Naive thymus-derived CD4-positive, alpha-beta T cell (primary cell): ENCODE measurements around the gene MTOR. TPM values are rescaled to one million over a fixed set of nuclear protein-coding genes. Genes with fewer than 3 reads are reported as not detected.
A peak's percentile ranks its signal among the peaks of the same experiment; 100 is the strongest.
"Not testable (repeated sequence)": the region's sequence is repeated elsewhere in the genome, so short reads cannot be mapped to it uniquely, and the experiment has no call there.

Experiments used
- ATAC-seq: fragments of 150-1000 bp; cut with Tn5 transposase; 2 replicates; pipeline ENCODE4 v1.10.0; 2021; ENCODE audit warnings: mild to moderate bottlenecking, moderate library complexity
- CTCF ChIA-PET: fragments of 350-600 bp; sonication (Branson Sonifier 250); formaldehyde crosslinking; loops from one replicate; lab custom pipeline; 2021; ENCODE audit warnings: antibody characterized with exemption; lab: Charles Lee
- POLR2A ChIA-PET: fragments of 350-600 bp; sonication (Branson Sonifier 250); formaldehyde crosslinking; loops from one replicate; lab custom pipeline; 2021; ENCODE audit warnings: antibody characterized with exemption, inconsistent platforms; lab: Charles Lee
- DNase-seq, 9 donors: peaks; one replicate each; pipeline versions ENCODE4 v3.0.0 to v3.0.0-alpha.2; 2020 to 2022; ENCODE audit warnings: mixed read lengths in 1 of 9
- H3K27ac ChIP-seq: one replicate; pipeline ENCODE4 v1.7.0; 2013; ENCODE audit warnings: mild to moderate bottlenecking, low read depth, low read length, moderate library complexity
- H3K27me3 ChIP-seq, 2 donors: one replicate each; pipeline ENCODE4 v1.7.0; 2013; ENCODE audit warnings: low read length in 2 of 2, mild to moderate bottlenecking in 2 of 2, moderate library complexity in 2 of 2; ENCODE audit not compliant: control insufficient read depth in 2 of 2, insufficient read depth in 2 of 2
- H3K36me3 ChIP-seq, 3 experiments: 1 replicate in 2 of 3; 2 replicates in 1 of 3; pipeline ENCODE4 v1.7.0; 2013; ENCODE audit warnings: low read length in 3 of 3, mild to moderate bottlenecking in 3 of 3, moderate library complexity in 1 of 3; ENCODE audit not compliant: insufficient read depth in 3 of 3, control insufficient read depth in 2 of 3
- H3K4me1 ChIP-seq, 2 donors: one replicate each; pipeline ENCODE4 v1.7.0; 2013; ENCODE audit warnings: low read length in 2 of 2, mild to moderate bottlenecking in 2 of 2, moderate library complexity in 1 of 2; ENCODE audit not compliant: control insufficient read depth in 2 of 2, insufficient read depth in 2 of 2
- H3K4me3 ChIP-seq: 2 replicates; pipeline ENCODE4 v1.7.0; 2013; ENCODE audit warnings: mild to moderate bottlenecking, low read length
- H3K9me3 ChIP-seq, 3 experiments: 1 replicate in 2 of 3; 2 replicates in 1 of 3; pipeline ENCODE4 v1.7.0; 2013; ENCODE audit warnings: low read length in 3 of 3; ENCODE audit not compliant: control insufficient read depth in 2 of 3
- H3K27ac Mint-ChIP-seq, 9 donors: one replicate each; pipeline ENCODE4 v1.8.0; 2020 to 2022; ENCODE audit warnings: mixed read lengths in 9 of 9, mild to moderate bottlenecking in 8 of 9, moderate library complexity in 5 of 9, inconsistent platforms in 2 of 9
- H3K27me3 Mint-ChIP-seq, 5 donors: one replicate each; pipeline ENCODE4 v1.8.0; 2021 to 2022; ENCODE audit warnings: mixed read lengths in 5 of 5, mild to moderate bottlenecking in 1 of 5
- H3K36me3 Mint-ChIP-seq, 5 donors: one replicate each; pipeline ENCODE4 v1.8.0; 2020 to 2022; ENCODE audit warnings: mixed read lengths in 5 of 5, mild to moderate bottlenecking in 3 of 5, inconsistent platforms in 1 of 5
- H3K4me1 Mint-ChIP-seq, 7 donors: one replicate each; pipeline ENCODE4 v1.8.0; 2020 to 2022; ENCODE audit warnings: mixed read lengths in 7 of 7, mild to moderate bottlenecking in 3 of 7, inconsistent platforms in 1 of 7
- H3K4me3 Mint-ChIP-seq, 10 donors: one replicate each; pipeline ENCODE4 v1.8.0; 2020 to 2022; ENCODE audit warnings: mild to moderate bottlenecking in 10 of 10, mixed read lengths in 10 of 10, moderate library complexity in 6 of 10, inconsistent platforms in 2 of 10
- H3K9me3 Mint-ChIP-seq, 11 donors: one replicate each; pipeline ENCODE4 v1.8.0; 2020 to 2022; ENCODE audit warnings: mixed read lengths in 11 of 11, mild to moderate bottlenecking in 4 of 11, inconsistent platforms in 1 of 11, moderate library complexity in 1 of 11
- intact Hi-C, 2 donors: fragments of 100-400 bp; cut with micrococcal nuclease; formaldehyde crosslinking; loops; one replicate each; pipeline ENCODE4 v1.15.1; 2023
- polyA plus RNA-seq, 2 donors: library from polyadenylated mRNA; unstranded; fragments of 300-500 nt; fragmentation: Illumina TruSeq; gene quantifications; one replicate each; pipeline ENCODE4 v1.2.3, GENCODE V29; 2021
- total RNA-seq, 6 experiments: library from RNA in 5 of 6; stranded (reverse) in 5 of 6; gene quantifications; 1 replicate in 5 of 6; 2 replicates in 1 of 6; pipeline ENCODE4 v1.2.3 and lab custom pipeline; 2021 to 2026

Gene MTOR
- total and polyA plus RNA-seq, 7 experiments from 2014 or later = 4.8 to 47.9 (median 44.8) TPM

DNA sequence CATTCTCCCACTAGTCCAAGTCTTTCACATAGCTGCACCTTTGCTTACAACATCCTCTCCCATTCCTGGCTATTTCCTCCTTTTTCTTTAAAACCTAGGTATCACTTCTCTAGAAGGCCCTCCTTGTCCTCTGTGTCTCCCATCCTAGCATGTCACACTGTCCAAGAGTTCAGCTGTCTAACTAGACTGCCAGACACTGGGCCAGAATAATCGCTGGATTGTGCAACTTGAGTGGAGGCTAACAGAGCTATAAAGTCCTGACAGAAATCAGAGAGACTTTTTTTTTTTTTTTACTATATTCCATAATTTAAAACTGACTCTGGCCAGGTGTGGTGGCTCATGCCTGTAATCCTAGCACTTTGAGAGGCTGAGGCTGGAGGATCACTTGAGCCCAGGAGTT lies 77.4 kb downstream of the MTOR start:
- H3K4me1 Mint-ChIP-seq = peaks cover 0 to 4% (median 0%) of the 10 kb centered on the region in 7 donors
- POLR2A ChIA-PET = no interaction called here
- DNase-seq (no peak), ATAC-seq (no peak)
- intact Hi-C loops = no loop called here
- Histone ChIP-seq H3K4me3 (no peak overlapping the region), H3K9me3 (no peaks in the 10 kb centered on the region), H3K27me3 (no peaks in the 10 kb centered on the region), H3K4me1 (no peaks in the 10 kb centered on the region), H3K36me3 (peaks cover 0 to 72% (median 0%) of the 10 kb centered on the region in 3 experiments), H3K27ac (no peak overlapping the region)
- CTCF ChIA-PET = interaction anchor here (0.7 kb wide), 1 partner anchor 155 kb away, joined by 3 read pairs; no protein-coding TSS in a partner anchor
- no peaks in the 10 kb centered on the region for H3K9me3 Mint-ChIP-seq
- no peak overlapping the region for H3K4me3 Mint-ChIP-seq
- H3K27me3 Mint-ChIP-seq = no peaks in the 10 kb centered on the region
- H3K36me3 Mint-ChIP-seq = peaks cover 4 to 45% (median 9%) of the 10 kb centered on the region in 5 donors
- H3K27ac Mint-ChIP-seq = no peak overlapping the region

DNA sequence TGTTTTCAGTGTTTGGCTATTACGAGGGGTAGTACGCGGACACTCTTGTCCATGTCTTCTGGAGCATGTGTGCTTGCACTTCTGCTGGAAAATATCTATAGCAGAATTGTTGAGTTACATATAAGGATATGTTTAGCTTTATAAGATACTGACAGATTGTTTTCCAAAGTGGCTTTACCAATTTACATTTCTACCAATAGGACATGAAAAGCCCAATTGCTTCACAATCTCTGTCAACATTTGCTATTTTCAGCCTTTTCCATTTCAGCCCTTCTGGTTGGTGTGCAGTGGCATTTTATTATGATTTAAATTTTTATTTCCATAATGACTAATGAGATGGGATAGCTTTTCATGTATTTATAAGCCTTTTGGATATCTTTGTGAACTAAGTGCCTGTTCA lies 79.5 kb downstream of the MTOR start:
- ChIA-PET CTCF (interaction anchor here (0.6 kb wide), 1 partner anchor 461 kb away, joined by 4 read pairs; no protein-coding TSS in a partner anchor), POLR2A (no interaction called here)
- Histone ChIP-seq H3K9me3 (no peaks in the 10 kb centered on the region), H3K4me1 (no peaks in the 10 kb centered on the region), H3K4me3 (no peak overlapping the region), H3K27me3 (no peaks in the 10 kb centered on the region), H3K27ac (no peak overlapping the region), H3K36me3 (peaks cover 5 to 68% (median 7%) of the 10 kb centered on the region in 3 experiments)
- DNase-seq (no peak), ATAC-seq (no peak)
- Mint-ChIP-seq H3K9me3 (no peaks in the 10 kb centered on the region), H3K27me3 (no peaks in the 10 kb centered on the region), H3K4me1 (peaks cover 0 to 3% (median 0%) of the 10 kb centered on the region in 7 donors), H3K4me3 (no peak overlapping the region), H3K36me3 (peaks cover 4 to 40% (median 9%) of the 10 kb centered on the region in 5 donors), H3K27ac (no peak overlapping the region)
- intact Hi-C loops = no loop called here

DNA sequence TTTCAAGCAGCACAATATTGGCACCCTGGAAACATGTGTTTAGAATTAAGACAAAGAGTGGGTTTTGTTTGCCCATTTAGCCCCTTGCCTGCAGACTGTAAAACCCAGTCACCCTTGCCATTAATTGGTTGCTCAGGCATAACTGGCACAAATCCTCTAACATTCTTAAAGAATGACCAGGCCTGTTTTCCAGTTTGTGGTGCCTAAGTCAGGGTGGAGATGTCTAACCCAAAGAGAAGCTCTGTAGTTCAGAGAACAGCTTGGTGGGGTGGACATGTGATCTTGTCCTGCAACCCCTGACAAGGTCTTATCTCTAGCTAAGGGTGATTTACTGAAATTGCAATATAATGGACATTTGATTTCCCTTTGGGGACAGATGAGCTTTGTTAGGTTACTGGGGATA lies 82.0 kb downstream of the MTOR start:
- H3K4me1 ChIP-seq = no peaks in the 10 kb centered on the region
- Mint-ChIP-seq H3K27me3 (no peaks in the 10 kb centered on the region), H3K4me1 (peaks cover 0 to 1% (median 0%) of the 10 kb centered on the region in 7 donors), H3K36me3 (peaks cover 4 to 44% (median 6%) of the 10 kb centered on the region in 5 donors), H3K27ac (no peak overlapping the region), H3K9me3 (no peaks in the 10 kb centered on the region), H3K4me3 (no peak overlapping the region)
- CTCF ChIA-PET = no interaction called here
- DNase-seq = no peak
- peaks cover 5 to 63% (median 7%) of the 10 kb centered on the region in 3 experiments for H3K36me3 ChIP-seq
- no peak overlapping the region for H3K4me3 ChIP-seq
- H3K27ac ChIP-seq = no peak overlapping the region
- intact Hi-C loops = no loop called here
- POLR2A ChIA-PET = no interaction called here
- H3K9me3 ChIP-seq = no peaks in the 10 kb centered on the region
- ATAC-seq = no peak
- H3K27me3 ChIP-seq = no peaks in the 10 kb centered on the region

DNA sequence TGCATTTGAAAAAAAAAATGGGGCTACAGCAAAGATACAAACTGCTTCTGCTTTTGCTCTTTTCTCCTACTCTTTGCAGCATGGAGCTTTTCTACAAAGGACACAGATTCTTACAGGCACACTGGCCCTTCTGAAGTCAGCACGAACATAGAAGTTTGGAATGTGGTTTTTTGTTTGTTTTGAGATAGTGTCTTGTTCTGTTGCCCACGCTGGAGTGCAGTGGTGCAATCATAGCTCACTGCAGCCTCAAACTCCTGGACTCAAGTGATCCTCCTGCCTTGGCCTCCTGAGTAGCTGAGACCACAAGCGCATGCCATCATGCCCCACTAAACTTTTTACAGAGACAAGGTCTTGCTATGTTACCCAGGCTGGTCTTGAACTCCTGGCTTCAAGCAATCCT lies 82.6 kb downstream of the MTOR start:
- H3K4me1 ChIP-seq, H3K27ac Mint-ChIP-seq, H3K9me3 Mint-ChIP-seq, DNase-seq, H3K27me3 Mint-ChIP-seq, H3K4me3 Mint-ChIP-seq, H3K4me3 ChIP-seq, H3K9me3 ChIP-seq, H3K27me3 ChIP-seq, POLR2A ChIA-PET, H3K4me1 Mint-ChIP-seq, ATAC-seq, H3K27ac ChIP-seq: not testable (repeated sequence)
- intact Hi-C loops = loop anchor here in 1 of 2 donors (10.0 kb wide), 1 partner anchor 65 kb away; no protein-coding TSS in a partner anchor
- peaks cover 5 to 65% (median 7%) of the 10 kb centered on the region in 3 experiments for H3K36me3 ChIP-seq
- H3K36me3 Mint-ChIP-seq = peaks cover under 1 to 38% (median 2%) of the 10 kb centered on the region in 5 donors
- CTCF ChIA-PET = interaction anchor here (0.6 to 0.9 kb wide), 2 partner anchors 47 to 142 kb away, joined by 3 read pairs; no protein-coding TSS in a partner anchor

DNA sequence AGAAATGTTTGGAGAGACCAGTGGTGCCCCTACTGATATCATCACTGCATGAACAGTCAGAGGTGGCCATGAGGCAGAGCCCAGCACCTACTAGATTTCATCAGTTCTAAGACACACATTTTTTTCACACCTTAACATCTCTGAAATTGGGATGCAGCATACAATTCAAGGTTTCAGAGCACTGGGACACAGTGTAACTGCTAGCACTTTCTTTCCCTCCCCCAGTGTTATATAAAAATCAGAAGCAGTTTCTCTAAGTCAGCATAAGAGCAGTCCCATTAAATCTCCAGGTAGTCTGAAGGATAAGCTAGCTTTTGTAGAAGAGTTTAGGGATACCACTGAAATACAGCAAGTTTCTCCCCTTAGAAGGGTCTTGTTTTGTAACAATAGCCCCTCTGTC lies 83.2 kb downstream of the MTOR start:
- no peak overlapping the region for H3K27ac Mint-ChIP-seq
- intact Hi-C loops = loop anchor here in 1 of 2 donors (10.0 kb wide), 1 partner anchor 64 kb away; no protein-coding TSS in a partner anchor
- H3K36me3 ChIP-seq = peaks cover 5 to 60% (median 7%) of the 10 kb centered on the region in 3 experiments

DNA sequence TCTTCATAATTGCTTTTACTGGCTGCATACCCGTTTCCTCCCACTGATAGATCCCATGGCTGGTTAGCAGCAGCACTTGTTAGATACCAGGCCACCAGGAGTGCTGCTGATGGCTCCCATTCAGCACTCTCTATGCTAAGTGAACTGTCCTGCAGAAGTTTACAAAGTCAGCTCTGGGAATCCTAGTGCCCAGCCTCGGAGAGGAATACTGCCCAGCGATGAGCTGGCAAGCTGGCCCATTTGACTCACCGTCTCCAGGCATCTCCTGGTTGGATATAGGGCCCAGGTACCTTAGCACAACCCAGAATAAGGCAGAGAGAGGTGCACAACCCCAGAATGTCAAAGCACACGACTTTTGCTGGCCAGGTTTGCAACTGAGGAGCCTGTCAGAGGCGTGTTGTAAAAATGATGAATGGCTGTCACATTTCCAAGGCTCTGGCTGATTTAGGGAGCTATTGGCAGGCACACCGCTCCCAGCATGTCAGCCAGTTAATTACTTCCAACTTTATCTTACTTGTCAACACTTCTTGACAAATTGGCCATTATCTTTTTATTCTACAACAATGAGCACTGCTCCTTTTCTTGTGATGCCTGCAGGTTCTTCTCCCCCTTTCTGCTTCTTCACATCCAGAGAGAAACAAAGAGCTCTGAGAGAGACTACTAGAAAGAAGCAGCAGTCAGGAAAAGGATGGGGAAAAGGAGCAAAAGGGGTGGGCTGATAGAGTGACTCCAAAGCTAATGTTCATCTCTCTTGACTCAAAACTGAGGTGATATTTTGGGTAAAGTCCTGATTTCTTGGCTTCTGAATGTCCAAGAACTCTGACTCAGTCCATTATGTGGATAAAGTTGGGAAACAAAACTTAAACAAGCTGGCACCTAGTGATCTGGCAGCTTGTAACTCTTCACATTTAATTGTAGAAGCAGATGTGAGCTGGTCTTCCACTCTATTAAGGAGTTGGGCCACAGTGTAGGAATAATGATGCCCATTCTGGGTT lies 84.0 kb downstream of the MTOR start:
- no peak overlapping the region for H3K4me3 Mint-ChIP-seq
- intact Hi-C loops = loop anchor here in 1 of 2 donors (10.0 kb wide), 1 partner anchor 64 kb away; no protein-coding TSS in a partner anchor
- CTCF ChIA-PET = interaction anchor here (0.5 to 0.7 kb wide), 4 partner anchors 104 to 1288 kb away, joined by 3 to 4 read pairs (median 3); no protein-coding TSS in a partner anchor

More for the DNA sequence above, 83.2 kb downstream of the MTOR start:
- Mint-ChIP-seq H3K4me1 (peaks cover 0 to 1% (median 0%) of the 10 kb centered on the region in 7 donors), H3K27me3 (no peaks in the 10 kb centered on the region), H3K9me3 (no peaks in the 10 kb centered on the region), H3K36me3 (peaks cover 0 to 33% (median 3%) of the 10 kb centered on the region in 5 donors), H3K4me3 (no peak overlapping the region)
- DNase-seq (no peak), ATAC-seq (no peak)
- Histone ChIP-seq H3K27me3 (no peaks in the 10 kb centered on the region), H3K4me1 (no peaks in the 10 kb centered on the region), H3K9me3 (no peaks in the 10 kb centered on the region), H3K4me3 (no peak overlapping the region), H3K27ac (no peak overlapping the region)
- ChIA-PET POLR2A (no interaction called here), CTCF (interaction anchor here (0.5 to 0.9 kb wide), 3 partner anchors 103 to 1288 kb away, joined by 3 read pairs; no protein-coding TSS in a partner anchor)

More for the DNA sequence above, 84.0 kb downstream of the MTOR start:
- Histone ChIP-seq H3K27me3 (no peaks in the 10 kb centered on the region), H3K4me3 (no peak overlapping the region), H3K36me3 (peaks cover 5 to 53% (median 7%) of the 10 kb centered on the region in 3 experiments), H3K27ac (no peak overlapping the region), H3K9me3 (no peaks in the 10 kb centered on the region), H3K4me1 (no peaks in the 10 kb centered on the region)
- DNase-seq (no peak), ATAC-seq (no peak)
- POLR2A ChIA-PET = no interaction called here
- H3K27ac Mint-ChIP-seq = peak overlapping the region in 3 of 9 donors; percentile 4 to 38 (median 20)
- H3K27me3 Mint-ChIP-seq = no peaks in the 10 kb centered on the region
- H3K4me1 Mint-ChIP-seq = peaks cover 0 to 1% (median 0%) of the 10 kb centered on the region in 7 donors
- peaks cover 0 to 35% (median 4%) of the 10 kb centered on the region in 5 donors for H3K36me3 Mint-ChIP-seq
- no peaks in the 10 kb centered on the region for H3K9me3 Mint-ChIP-seq
